Panc1 (cell line): Measurements from ENCODE around the gene SLC22A6. TPM values are rescaled to one million over a fixed set of nuclear protein-coding genes. Genes with fewer than 3 reads are reported as not detected.

ENCODE experiments used
- ATAC-seq: fragments of 200-7000 bp; cut with Tn5 transposase; 2 replicates; pipeline ENCODE4 v1.9.1; 2020; ENCODE audit warnings: mild to moderate bottlenecking, moderate library complexity
- BruUV-seq: library from RNA; stranded (reverse); fragments of 400-500 nt; replicated peaks from 2 replicates; lab custom pipeline; 2021; lab: Mats Ljungman, UMichigan
- CTCF ChIA-PET: fragments of 300-600 bp; sonication (Branson Sonifier 250); formaldehyde crosslinking; loops from one replicate; lab custom pipeline; 2022; ENCODE audit warnings: antibody characterized with exemption; lab: Charles Lee
- POLR2A ChIA-PET: fragments of 300-600 bp; sonication (Branson Sonifier 250); formaldehyde crosslinking; loops from one replicate; lab custom pipeline; 2022; ENCODE audit warnings: antibody characterized with exemption; lab: Charles Lee
- DNase-seq: peaks from one replicate; pipeline ENCODE4 v3.0.0-alpha.2; 2010; ENCODE audit warnings: low read depth, low spot score
- H3K27ac ChIP-seq: 2 replicates; pipeline ENCODE4 v1.5.1; 2011; ENCODE audit warnings: mild to moderate bottlenecking, low read length, inconsistent platforms
- H3K27me3 ChIP-seq: fragments of 200-500 bp; sonication (Bioruptor generic); 2 replicates; pipeline ENCODE4 v1.6.0; 2014; ENCODE audit warnings: low read length, inconsistent platforms; ENCODE audit not compliant: control insufficient read depth, insufficient read depth
- H3K36me3 ChIP-seq: fragments of 200-500 bp; sonication (Bioruptor generic); 2 replicates; pipeline ENCODE4 v1.5.1; 2014; ENCODE audit warnings: inconsistent platforms, mild to moderate bottlenecking, low read length, moderate library complexity; ENCODE audit not compliant: control insufficient read depth, insufficient read depth
- H3K4me1 ChIP-seq: 2 replicates; pipeline ENCODE4 v1.5.1; 2011; ENCODE audit warnings: inconsistent platforms, mild to moderate bottlenecking, low read length, moderate library complexity; ENCODE audit not compliant: control insufficient read depth, insufficient read depth
- H3K4me3 ChIP-seq, 2 experiments: 2 replicates each; pipeline ENCODE4 v1.5.1; 2011 to 2012; ENCODE audit warnings: low read depth in 2 of 2, low read length in 2 of 2, mild to moderate bottlenecking in 2 of 2, inconsistent platforms in 1 of 2, moderate library complexity in 1 of 2
- H3K9me3 ChIP-seq: fragments of 200-500 bp; sonication (Bioruptor generic); 2 replicates; pipeline ENCODE4 v1.5.1; 2014; ENCODE audit warnings: low read depth, mild to moderate bottlenecking, inconsistent platforms, low read length, moderate library complexity; ENCODE audit not compliant: control insufficient read depth, insufficient read depth
- CTCF ChIP-seq: fragments of 450-650 bp; IDR thresholded peaks from 2 replicates; pipeline ENCODE4 v1.5.1; 2017; ENCODE audit warnings: mild to moderate bottlenecking
- POLR2AphosphoS5 ChIP-seq: IDR thresholded peaks from 2 replicates; pipeline ENCODE4 v1.6.1; 2012; ENCODE audit warnings: mild to moderate bottlenecking, low read depth, low read length, moderate library complexity
- REST ChIP-seq, 2 experiments: IDR thresholded peaks; 2 replicates each; pipeline ENCODE4 v1.6.1; 2011 to 2012; ENCODE audit warnings: low read depth in 2 of 2, control low read depth in 1 of 2, low read length in 1 of 2, mild to moderate bottlenecking in 1 of 2, moderate library complexity in 1 of 2; ENCODE audit not compliant: insufficient read depth in 1 of 2
- SIN3A ChIP-seq: IDR thresholded peaks from 2 replicates; pipeline ENCODE4 v1.6.1; 2012; ENCODE audit warnings: low read depth, mild to moderate bottlenecking, low read length, moderate library complexity, borderline replicate concordance; ENCODE audit not compliant: insufficient read depth
- TCF7L2 ChIP-seq: IDR thresholded peaks from 2 replicates; pipeline ENCODE4 v1.6.1; 2011; ENCODE audit warnings: mild to moderate bottlenecking, low read depth, low read length, inconsistent platforms
- in situ Hi-C: cut with HindIII; loops from 2 replicates; pipeline ENCODE4 v1.10.0; 2016; ENCODE audit warnings: low sequenced_read_pairs, low pct_unique_long_range_greater_than_20kb
- intact Hi-C: fragments of 100-400 bp; cut with micrococcal nuclease; formaldehyde crosslinking; loops from one replicate; pipeline ENCODE4 v1.10.0; 2022; ENCODE audit not compliant: unreplicated experiment
- total RNA-seq: library from RNA; stranded (reverse); gene quantifications from one replicate; pipeline ENCODE4 v1.2.1, GENCODE V29; 2021; ENCODE audit not compliant: unreplicated experiment

SLC22A6 gene
- total RNA-seq, 1 experiment from 2014 or later, result not detected

- no peaks in the 10 kb centered on the region for H3K4me1 ChIP-seq
- H3K9me3 ChIP-seq, result no peaks in the 10 kb centered on the region
- H3K27ac ChIP-seq, result no peak overlapping the region
- DNase-seq (peak; percentile 39), ATAC-seq (peak; percentile 92)
- H3K4me3 ChIP-seq, result no peak overlapping the region
- no peaks in the 10 kb centered on the region for H3K36me3 ChIP-seq
- TF ChIP-seq SIN3A (no peak), CTCF (peak; percentile 98)
- POLR2A ChIA-PET, result no interaction called here
- in situ Hi-C loops (no loop called here), intact Hi-C loops (loop anchor here (1.0 kb wide), 1 partner anchor 118 kb away; no protein-coding TSS in a partner anchor)
- H3K27me3 ChIP-seq, result no peaks in the 10 kb centered on the region; the same call in 1 of the 2 replicates
- CTCF ChIA-PET, result interaction anchor here (0.8 to 2.5 kb wide), 4 partner anchors 102 to 118 kb away, joined by 3 to 31 read pairs (median 6); no protein-coding TSS in a partner anchor
- BruUV-seq, result no TSS peak
These were observed 39.3 kb upstream of the SLC22A6 start for GRCh38 chr11:63023841-63024648.

DNA sequence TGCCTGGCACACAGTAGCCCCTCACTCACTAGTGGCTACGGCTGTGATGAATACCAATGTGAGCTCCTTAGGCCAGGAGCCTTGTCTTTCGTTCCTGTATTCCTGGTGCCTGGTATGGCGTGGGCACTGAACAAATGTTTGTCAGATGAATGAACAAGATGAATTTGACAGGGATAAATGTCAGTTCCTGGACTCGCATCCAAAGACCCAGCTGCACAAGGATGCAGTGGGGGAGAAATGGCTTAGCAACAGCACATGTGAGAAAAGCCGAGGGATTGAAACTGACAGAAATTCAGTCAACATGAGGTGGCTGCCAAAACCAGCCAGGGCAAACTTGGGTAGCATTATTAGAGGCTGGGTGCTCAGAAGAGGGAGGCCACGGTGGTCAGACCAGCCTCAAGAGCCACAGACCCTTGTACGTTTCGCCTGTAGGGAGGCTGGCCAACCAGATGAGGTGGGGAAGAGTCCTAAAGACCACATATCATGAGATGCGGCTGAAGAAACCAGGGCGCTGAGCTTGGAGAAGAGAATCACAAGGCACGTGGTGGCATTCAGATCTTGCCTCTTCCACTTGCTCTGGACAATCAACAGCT, 38.6 kb upstream of the SLC22A6 start:
- DNase-seq (no peak), ATAC-seq (no peak)
- no peak overlapping the region for H3K27ac ChIP-seq
- no peaks in the 10 kb centered on the region; the same call in 1 of the 2 replicates for H3K27me3 ChIP-seq
- H3K36me3 ChIP-seq, result no peaks in the 10 kb centered on the region
- H3K4me1 ChIP-seq, result no peaks in the 10 kb centered on the region
- CTCF ChIA-PET, result interaction anchor here (0.8 to 2.5 kb wide), 3 partner anchors 101 to 117 kb away, joined by 4 to 31 read pairs (median 8); no protein-coding TSS in a partner anchor
- intact Hi-C loops, result no loop called here
- no peak overlapping the region for H3K4me3 ChIP-seq
- BruUV-seq, result no TSS peak
- POLR2A ChIA-PET, result no interaction called here
- TF ChIP-seq POLR2AphosphoS5, result no peak
- TF ChIP-seq CTCF, result no peak
- TF ChIP-seq TCF7L2, result no peak
- no peak for TF ChIP-seq REST (IDR thresholded peaks at IDR 0.05; ENCODE audit: insufficient read depth in 1 of 2, low read depth in 2 of 2, low read length in 1 of 2)
- TF ChIP-seq SIN3A, result no peak
- in situ Hi-C loops, result no loop called here
- no peaks in the 10 kb centered on the region for H3K9me3 ChIP-seq
